ENCODE results near the gene EID3.

The EID3 gene

GRCh38 chr12:104290320-104290719, 13.2 kb upstream of the EID3 start:
- no peak for DNase-seq

DNA sequence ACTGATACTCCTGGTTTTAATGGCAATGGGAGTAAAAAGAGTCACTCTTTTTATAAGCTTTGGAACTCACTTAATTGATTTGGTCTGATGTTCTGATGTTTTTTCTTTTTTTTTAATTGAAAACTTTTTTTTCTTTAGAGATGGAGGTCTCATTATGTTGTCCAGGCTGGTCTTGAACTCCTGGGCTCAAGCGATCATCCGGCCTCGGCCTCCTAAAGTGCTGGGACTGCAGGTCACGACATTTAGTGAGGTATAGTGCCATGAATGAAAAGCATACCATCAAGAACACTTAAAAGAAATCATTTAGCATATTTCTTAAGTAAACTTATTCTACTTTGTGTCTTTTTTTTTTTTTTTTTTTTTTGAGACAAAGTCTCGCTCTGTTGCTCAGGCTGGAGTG, 12.7 kb upstream of the EID3 start:
- no peak for DNase-seq

DNA sequence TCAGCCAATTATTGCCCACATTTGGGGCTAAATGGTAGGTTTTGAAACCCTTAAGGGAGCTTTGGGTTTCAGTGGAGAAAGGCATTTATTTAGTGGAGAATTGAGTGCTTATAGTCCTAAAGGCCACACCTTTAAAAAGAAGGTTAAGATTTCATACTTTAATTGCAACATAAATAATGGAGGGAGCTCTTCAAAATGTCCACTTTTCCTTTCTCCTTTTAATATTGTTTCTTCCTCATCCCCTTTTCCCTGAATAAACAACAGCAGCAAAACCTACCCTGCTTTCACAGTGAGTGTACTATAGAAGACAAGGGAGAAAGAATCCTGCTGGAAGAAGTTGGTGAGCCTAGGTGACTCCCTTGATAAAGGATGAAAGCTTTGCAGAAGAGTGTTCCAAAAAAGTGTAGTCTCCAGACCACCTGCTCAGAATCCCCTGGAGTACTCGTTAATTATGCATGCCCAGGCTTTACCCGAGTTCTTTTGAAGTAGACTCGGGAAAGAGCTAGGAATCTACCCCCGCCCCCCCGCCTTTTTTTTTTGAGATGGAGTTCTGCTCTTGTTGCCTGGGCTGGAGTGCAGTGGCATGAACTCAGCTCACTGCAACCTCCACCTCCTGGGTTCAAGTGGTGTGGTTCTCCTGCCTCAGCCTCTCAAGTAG, 11.5 kb upstream of the EID3 start:
- peak in 1 of 3 experiments; percentile 24 for DNase-seq

DNA sequence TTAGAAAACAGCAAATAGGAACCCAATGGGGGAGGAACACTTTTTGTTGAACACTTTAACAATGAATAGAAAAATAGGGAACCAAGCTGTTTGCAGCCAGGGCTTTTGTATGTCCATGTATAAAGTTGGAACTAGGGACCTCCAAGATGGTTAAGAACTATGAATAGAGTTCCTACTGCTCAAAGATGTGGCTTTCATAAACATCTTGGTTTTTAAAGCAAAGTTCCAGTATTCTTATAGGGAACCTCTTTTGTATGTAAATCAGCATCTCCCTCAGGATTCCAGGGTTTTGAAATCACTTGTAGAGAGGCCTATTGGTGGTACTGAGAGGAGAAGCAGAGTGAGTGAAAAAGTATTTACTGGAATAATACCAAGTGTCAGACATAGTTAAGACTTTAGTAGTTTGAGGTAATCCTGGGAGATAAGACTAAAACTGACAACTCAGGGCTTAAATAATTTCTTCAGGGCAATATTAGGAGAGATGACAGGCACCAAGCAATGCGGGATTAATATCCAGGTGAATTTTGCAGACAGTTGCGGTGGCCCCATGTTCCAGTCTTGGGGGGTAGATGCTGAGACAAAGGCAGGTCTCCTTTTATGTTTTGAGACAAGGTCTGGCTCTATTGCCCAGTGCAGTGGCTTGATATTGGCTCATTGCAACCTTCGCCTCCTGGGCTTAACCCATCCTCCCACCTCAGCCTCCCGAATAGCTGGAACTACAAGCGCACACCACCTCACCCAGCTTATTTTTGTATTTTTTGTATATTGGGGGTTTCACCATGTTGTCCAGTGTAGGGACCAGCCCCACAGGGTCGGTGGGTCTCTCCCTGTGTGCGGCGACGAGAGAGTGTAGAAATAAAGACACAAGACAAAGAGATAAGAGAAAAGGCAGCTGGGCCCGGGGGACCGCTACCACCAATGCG, 10.4 kb upstream of the EID3 start:
- no peak for DNase-seq

- DNase-seq, result peak in 1 of 3 experiments; percentile 17
These were observed 9.2 kb upstream of the EID3 start for GRCh38 chr12:104294158-104294859.

DNA sequence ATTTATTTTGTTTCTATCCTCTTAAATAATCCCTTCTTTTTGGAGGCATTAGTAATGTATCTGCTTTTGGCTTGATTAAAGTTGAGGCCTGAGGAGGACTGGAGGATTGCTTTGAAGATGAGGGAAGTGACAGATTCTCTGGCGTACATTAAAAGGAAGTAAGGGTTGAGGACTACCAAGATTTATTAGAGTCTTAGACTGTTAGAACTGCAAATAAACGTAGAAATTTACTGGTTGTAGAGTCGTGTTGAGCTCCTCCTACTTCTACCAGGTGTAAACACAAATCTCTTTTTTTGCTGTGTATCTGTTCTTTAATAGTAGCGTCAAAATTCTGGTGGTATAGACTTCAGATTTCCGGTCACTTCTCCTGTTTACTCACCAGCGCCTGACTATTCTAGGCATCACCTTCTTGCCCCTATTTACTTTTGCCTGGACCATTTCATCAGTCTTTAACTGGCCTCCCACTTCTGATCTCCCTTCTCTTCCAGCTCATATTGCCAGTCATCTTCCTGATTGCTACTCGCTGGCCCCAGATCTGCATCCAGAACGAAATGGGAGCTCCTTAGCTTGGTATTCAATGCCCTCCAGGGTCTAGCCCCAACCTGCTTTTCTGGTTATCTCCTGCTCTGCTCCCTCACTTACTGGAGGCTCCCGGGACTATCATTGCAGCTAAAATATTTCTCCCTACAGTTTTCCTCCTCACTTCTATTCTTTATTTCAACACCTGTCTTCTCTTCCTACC, 8.4 kb upstream of the EID3 start:
- no peak for DNase-seq

- DNase-seq, result no peak
These were observed 7.6 kb upstream of the EID3 start for GRCh38 chr12:104295954-104296353.

DNA sequence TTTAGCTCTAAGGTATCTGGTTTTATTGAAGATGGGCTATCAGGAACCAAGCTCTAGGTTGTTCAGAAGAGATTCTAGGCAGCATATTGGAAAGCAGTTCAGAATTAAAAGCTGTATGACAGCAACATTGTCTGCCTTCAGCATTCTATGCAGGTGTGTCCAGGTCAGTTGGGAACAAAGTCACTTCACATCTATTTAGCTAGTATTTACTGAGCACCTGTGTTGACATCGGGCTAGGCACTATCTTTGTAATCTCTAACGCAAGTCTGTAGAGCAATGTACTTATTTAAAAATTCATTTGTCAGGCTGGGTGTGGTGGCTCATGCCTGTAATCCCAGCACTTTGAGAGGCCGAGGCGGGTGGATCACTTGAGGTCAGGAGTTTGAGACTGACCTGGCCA, 6.8 kb upstream of the EID3 start:
- no peak for DNase-seq

DNA sequence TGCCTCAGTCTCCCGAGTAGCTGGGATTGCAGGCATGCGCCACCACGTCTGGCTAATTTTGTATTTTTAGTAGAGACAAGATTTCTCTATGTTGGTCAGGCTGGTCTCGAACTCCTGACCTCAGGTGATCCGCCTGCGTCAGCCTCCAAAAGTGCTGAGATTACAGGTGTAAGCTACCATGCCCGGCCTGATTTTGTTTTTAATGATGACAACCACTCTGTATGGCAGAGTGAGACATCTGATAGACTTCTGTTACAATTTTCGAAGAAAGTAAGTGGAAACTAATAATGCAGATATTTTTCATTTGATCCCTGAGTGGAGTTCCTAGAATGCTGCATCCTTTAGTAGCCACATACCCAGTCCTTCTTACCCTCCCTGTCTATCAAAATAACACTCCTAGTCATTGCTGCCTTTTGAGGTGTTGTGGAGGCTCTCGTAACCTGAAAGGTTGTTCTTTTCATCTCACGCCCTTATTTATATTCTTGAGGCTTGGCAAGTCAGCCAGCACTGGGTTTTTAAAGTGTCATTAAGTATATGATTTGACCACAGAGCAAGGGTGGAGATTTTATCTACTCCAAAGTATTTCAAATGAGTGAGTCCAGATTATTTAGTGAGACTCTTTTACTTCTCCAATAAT, 5.9 kb upstream of the EID3 start:
- DNase-seq, result no peak

GRCh38 chr12:104299842-104300481, 3.6 kb upstream of the EID3 start:
- no peak for DNase-seq

DNA sequence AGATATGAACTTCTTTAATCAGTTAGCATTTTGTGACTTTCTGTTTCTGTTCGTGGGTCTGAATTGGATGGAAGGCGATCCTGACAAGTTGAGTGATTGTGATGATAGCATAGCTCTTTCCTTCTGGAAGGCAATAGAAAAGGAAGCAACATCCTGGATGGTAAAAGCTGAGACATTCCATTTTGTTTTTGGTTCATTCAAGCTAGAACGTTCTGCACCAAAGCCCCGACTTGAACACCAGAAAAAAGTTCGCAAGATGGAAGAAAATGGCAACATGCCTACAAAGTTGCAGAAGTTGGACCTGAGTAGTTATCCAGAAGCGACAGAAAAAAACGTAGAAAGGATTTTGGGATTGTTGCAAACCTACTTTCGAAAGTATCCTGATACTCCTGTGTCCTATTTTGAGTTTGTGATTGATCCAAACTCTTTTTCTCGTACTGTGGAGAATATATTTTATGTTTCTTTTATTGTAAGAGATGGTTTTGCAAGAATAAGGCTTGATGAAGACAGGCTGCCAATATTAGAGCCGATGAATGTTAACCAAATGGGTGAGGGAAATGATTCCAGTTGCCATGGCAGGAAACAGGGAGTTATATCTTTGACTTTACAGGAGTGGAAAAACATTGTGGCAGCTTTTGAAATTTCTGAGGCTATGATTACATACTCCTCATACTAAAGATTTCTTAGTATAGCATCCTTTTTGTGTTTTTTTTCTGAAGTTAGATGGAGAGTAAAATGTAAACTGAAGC, 896 bp downstream of the EID3 start:
- no peak for DNase-seq

GRCh38 chr12:104305349-104305748, 1.8 kb downstream of the EID3 start:
- DNase-seq, result no peak

GRCh38 chr12:104306376-104306775, 2.8 kb downstream of the EID3 start:
- no peak for DNase-seq

DNA sequence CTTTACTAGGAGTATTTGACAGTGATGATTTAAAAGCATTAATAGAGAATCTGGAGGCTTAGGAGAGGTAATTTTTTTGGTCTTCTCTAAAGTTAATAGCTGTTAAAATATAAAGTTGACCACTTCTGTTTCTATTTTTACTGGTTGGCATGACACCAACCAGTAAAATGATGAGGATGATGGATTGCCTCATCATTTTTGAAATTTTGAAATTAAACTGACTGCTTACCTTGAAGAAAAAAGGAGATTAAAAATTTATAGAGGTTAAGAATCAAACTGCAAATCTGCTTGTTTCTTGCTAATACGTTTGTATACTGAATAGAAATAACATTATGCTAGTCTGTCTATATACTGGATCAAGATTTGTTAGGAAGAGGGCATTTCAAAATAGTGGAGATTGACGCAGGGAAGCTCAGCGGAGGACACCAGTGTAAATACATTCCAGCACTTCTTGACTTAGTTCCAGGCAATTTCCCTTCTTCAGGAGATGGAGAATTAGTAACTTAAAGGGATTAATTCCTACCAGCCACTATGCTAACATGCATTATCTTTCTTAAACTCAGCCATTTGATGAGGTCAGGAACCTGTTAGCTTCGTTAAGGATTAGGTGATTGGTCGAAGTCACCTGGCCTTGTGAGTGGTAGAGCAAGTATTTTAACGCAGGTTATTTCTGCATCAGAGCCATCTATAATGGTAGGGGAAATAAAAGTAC, 3.6 kb downstream of the EID3 start:
- no peak for DNase-seq

DNA sequence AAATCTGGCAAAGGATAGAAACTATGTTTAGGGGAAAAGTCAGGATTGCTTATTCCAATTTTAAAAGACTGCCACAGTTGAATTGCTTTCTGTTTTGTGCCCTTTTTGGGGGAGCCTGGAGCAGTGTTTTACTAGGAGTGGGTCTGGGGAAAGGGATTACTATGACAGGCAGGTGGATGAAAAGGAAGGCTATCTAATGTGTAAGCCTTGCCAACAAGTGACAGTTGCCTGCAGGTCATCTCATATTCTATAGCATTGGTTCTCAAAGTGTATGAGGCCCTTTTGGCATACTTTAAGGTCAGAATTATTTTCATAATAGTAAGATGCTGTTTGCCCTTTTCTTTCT, 4.1 kb downstream of the EID3 start:
- no peak for DNase-seq

- DNase-seq, result peak in 2 of 3 experiments; percentile 21 to 67
These were observed 6.0 kb downstream of the EID3 start for GRCh38 chr12:104309446-104309993.

DNA sequence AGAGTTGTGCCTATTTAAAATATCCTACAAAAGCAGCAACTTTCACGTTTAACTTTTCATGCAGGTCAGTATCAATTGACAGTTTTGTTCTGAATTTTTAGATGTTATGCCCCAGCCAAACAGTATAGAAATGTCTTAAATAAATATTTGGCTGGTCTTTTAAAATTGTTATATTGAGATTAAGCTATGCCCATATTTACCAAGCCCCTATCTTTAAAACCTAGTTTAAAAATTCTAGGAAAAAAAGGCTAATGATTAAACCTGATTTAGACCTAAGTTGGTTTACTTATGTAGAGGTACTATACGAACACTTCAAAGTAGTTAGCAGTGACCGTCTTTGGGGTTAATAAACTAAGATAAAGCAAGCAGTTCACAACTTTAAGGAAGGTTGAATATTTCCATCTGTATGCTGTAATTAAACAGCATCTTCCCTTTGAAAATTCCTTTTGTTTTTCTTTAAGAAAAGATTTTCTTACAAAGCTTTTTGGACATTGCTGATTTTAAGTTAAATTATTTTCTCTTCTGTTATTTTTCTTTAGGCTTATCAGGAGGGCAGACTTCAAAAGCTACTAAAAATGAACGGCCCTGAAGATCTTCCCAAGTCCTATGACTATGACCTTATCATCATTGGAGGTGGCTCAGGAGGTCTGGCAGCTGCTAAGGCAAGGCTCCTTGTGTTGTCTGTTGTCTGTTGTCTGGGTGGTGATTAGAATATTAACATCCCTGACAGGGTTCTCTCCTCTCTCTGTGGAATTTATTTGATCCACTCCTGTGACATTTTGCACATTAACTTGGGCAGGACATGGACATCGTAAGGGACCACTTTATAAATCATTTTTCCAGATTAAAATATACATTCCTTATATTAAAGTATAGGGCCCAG, 7.5 kb downstream of the EID3 start:
- DNase-seq, result no peak

- no peak for DNase-seq
These were observed 8.7 kb downstream of the EID3 start for GRCh38 chr12:104312202-104312601.

DNA sequence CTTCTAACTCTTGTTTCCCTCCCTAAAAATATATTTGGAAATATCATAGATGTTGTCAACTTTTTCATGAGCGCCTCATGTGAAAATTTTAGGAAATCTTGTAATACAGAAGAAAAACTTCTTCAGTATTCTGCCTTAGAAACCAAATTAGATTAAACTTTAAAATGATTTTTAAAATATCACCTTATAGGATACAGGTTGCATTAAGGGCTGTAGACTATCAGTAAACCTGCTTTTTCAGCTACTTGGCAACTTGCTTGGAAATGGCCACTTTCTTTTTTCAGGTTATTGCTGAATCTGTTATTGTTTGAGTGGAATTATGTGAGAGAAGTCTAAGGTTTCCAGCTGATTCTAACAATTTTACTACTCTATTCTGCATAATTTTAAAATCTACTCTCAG, 9.1 kb downstream of the EID3 start:
- no peak for DNase-seq

Measured in NCI-H1417 (cell line).